GM19328 (cell line): ENCODE data around the gene FOLR1.

Experiments
- ATAC-seq: cut with Tn5 transposase; IDR thresholded peaks from one replicate; pipeline ENCODE4 v1.9.1; 2021; ENCODE audit warnings: mild to moderate bottlenecking, moderate library complexity; ENCODE audit not compliant: unreplicated experiment

The FOLR1 gene

GRCh38 chr11:72233773-72234513 lies 42.0 kb downstream of the FOLR1 start:
- ATAC-seq, result no peak

- ATAC-seq, result no peak
These were observed 42.5 kb downstream of the FOLR1 start for GRCh38 chr11:72234514-72234830.

- no peak for ATAC-seq
These were observed 43.0 kb downstream of the FOLR1 start for GRCh38 chr11:72234920-72235319.

- ATAC-seq, result no peak
These were observed 43.6 kb downstream of the FOLR1 start for GRCh38 chr11:72235351-72236057.

GRCh38 chr11:72236083-72236697 lies 44.2 kb downstream of the FOLR1 start:
- no peak for ATAC-seq

GRCh38 chr11:72236774-72237111 lies 44.8 kb downstream of the FOLR1 start:
- ATAC-seq, result no peak

GRCh38 chr11:72237112-72237931 lies 45.4 kb downstream of the FOLR1 start:
- no peak for ATAC-seq

GRCh38 chr11:72238040-72238450 lies 46.1 kb downstream of the FOLR1 start:
- no peak for ATAC-seq

GRCh38 chr11:72238492-72239312 lies 46.8 kb downstream of the FOLR1 start:
- ATAC-seq, result no peak

GRCh38 chr11:72239313-72239848 lies 47.4 kb downstream of the FOLR1 start:
- ATAC-seq, result no peak

- no peak for ATAC-seq
These were observed 48.0 kb downstream of the FOLR1 start for GRCh38 chr11:72239849-72240460.

GRCh38 chr11:72240461-72241290 lies 48.7 kb downstream of the FOLR1 start:
- ATAC-seq, result no peak

- ATAC-seq, result no peak
These were observed 49.4 kb downstream of the FOLR1 start for GRCh38 chr11:72241291-72241781.

GRCh38 chr11:72242141-72242540 lies 50.2 kb downstream of the FOLR1 start:
- ATAC-seq, result no peak

GRCh38 chr11:72243173-72244059 lies 51.5 kb downstream of the FOLR1 start:
- ATAC-seq, result no peak

GRCh38 chr11:72244060-72244360 lies 52.1 kb downstream of the FOLR1 start, which contains the start of gene PHOX2A:
Gene PHOX2A, minus strand, starts transcription at chr11:72244176. Its CDS starts 172 bp downstream, at chr11:72244004.
- no peak for ATAC-seq

- ATAC-seq, result no peak
These were observed 52.7 kb downstream of the FOLR1 start for GRCh38 chr11:72244361-72245262.
